Large intestine (tissue), 3 donors: ENCODE measurements around the gene PSENEN. TPM values are rescaled to one million over a fixed set of nuclear protein-coding genes. Genes with fewer than 3 reads are reported as not detected.

ENCODE experiments used
- DNase-seq, 2 donors: peaks; one replicate each; pipeline versions ENCODE4 v3.0.0 to v3.0.0-alpha.2; 2013
- H3K27ac ChIP-seq: one replicate; pipeline ENCODE4 v1.5.1; 2013; ENCODE audit warnings: low read length
- H3K27me3 ChIP-seq: 2 replicates; pipeline ENCODE4 v1.6.1; 2013; ENCODE audit warnings: low read length; ENCODE audit not compliant: control insufficient read depth, insufficient read depth
- H3K36me3 ChIP-seq: 2 replicates; pipeline ENCODE4 v1.6.1; 2013; ENCODE audit warnings: low read length; ENCODE audit not compliant: control insufficient read depth, insufficient read depth
- H3K4me1 ChIP-seq: one replicate; pipeline ENCODE4 v1.6.1; 2013; ENCODE audit warnings: low read length; ENCODE audit not compliant: control insufficient read depth, insufficient read depth
- H3K4me3 ChIP-seq: one replicate; pipeline ENCODE4 v1.5.1; 2013; ENCODE audit warnings: low read length
- H3K9me3 ChIP-seq: one replicate; pipeline ENCODE4 v1.6.1; 2013; ENCODE audit warnings: mild to moderate bottlenecking, low read depth, low read length, moderate library complexity; ENCODE audit not compliant: control insufficient read depth
- WGBS: methylation state at CpG from one replicate; pipeline ENCODE4 v1.1.5; 2013; ENCODE audit warnings: low lambda C conversion rate; ENCODE audit not compliant: insufficient coverage; 5-methylcytosine and 5-hydroxymethylcytosine counted together
- polyA plus RNA-seq: library from polyadenylated mRNA; unstranded; fragments of 120-200 nt; gene quantifications from one replicate; pipeline ENCODE4 v1.2.1, GENCODE V29; 2013

Gene PSENEN
- polyA plus RNA-seq, 1 donor: 63.3 TPM

GRCh38 chr19:35733180-35734125, 12.0 kb upstream of the PSENEN start:
- no peaks in the 10 kb centered on the region for H3K27me3 ChIP-seq
- no peak for DNase-seq
- H3K4me3 ChIP-seq: no peak overlapping the region
- H3K4me1 ChIP-seq: no peaks in the 10 kb centered on the region
- H3K9me3 ChIP-seq: no peaks in the 10 kb centered on the region
- H3K27ac ChIP-seq: no peak overlapping the region
- no CpG with 5 or more reads among the region's 35 CpGs for WGBS
- H3K36me3 ChIP-seq: peaks cover 94% of the 10 kb centered on the region

- no peak overlapping the region for H3K4me3 ChIP-seq
- H3K27me3 ChIP-seq: no peaks in the 10 kb centered on the region
- peaks cover 94% of the 10 kb centered on the region for H3K36me3 ChIP-seq
- no peak for DNase-seq
- WGBS: no CpG with 5 or more reads among the region's 8 CpGs
- no peak overlapping the region for H3K27ac ChIP-seq
- no peaks in the 10 kb centered on the region for H3K9me3 ChIP-seq
- no peaks in the 10 kb centered on the region for H3K4me1 ChIP-seq
These were observed 11.2 kb upstream of the PSENEN start for GRCh38 chr19:35734273-35734672.

GRCh38 chr19:35734889-35735288, 10.6 kb upstream of the PSENEN start:
- peaks cover 88% of the 10 kb centered on the region for H3K36me3 ChIP-seq
- peaks cover 2% of the 10 kb centered on the region for H3K4me1 ChIP-seq
- no CpG with 5 or more reads among the region's 5 CpGs for WGBS
- no peaks in the 10 kb centered on the region for H3K9me3 ChIP-seq
- no peak overlapping the region for H3K4me3 ChIP-seq
- DNase-seq: no peak
- H3K27ac ChIP-seq: no peak overlapping the region
- H3K27me3 ChIP-seq: no peaks in the 10 kb centered on the region

GRCh38 chr19:35736913-35737886, 8.3 kb upstream of the PSENEN start:
- Histone ChIP-seq H3K4me3 (no peak overlapping the region), H3K27ac (no peak overlapping the region), H3K36me3 (peaks cover 67% of the 10 kb centered on the region), H3K4me1 (peaks cover 10% of the 10 kb centered on the region), H3K9me3 (no peaks in the 10 kb centered on the region), H3K27me3 (no peaks in the 10 kb centered on the region)
- no CpG with 5 or more reads among the region's 22 CpGs for WGBS
- DNase-seq: no peak

- Histone ChIP-seq H3K36me3 (peaks cover 60% of the 10 kb centered on the region), H3K27me3 (no peaks in the 10 kb centered on the region), H3K4me1 (peaks cover 10% of the 10 kb centered on the region), H3K27ac (no peak overlapping the region), H3K9me3 (no peaks in the 10 kb centered on the region), H3K4me3 (no peak overlapping the region)
- 100% methylated on average over 5 of the region's 37 CpGs for WGBS
- DNase-seq: no peak
These were observed 7.2 kb upstream of the PSENEN start for GRCh38 chr19:35738021-35738886.

- H3K27me3 ChIP-seq: no peaks in the 10 kb centered on the region
- peaks cover 10% of the 10 kb centered on the region for H3K4me1 ChIP-seq
- WGBS: no CpG with 5 or more reads among the region's 2 CpGs
- no peak overlapping the region for H3K4me3 ChIP-seq
- no peaks in the 10 kb centered on the region for H3K9me3 ChIP-seq
- no peak overlapping the region for H3K27ac ChIP-seq
- peaks cover 54% of the 10 kb centered on the region for H3K36me3 ChIP-seq
- DNase-seq: no peak
These were observed 6.6 kb upstream of the PSENEN start for GRCh38 chr19:35738887-35739229.

- WGBS: no CpG with 5 or more reads among the region's 29 CpGs
- H3K27ac ChIP-seq: no peak overlapping the region
- DNase-seq: no peak
- H3K36me3 ChIP-seq: peaks cover 47% of the 10 kb centered on the region
- H3K27me3 ChIP-seq: no peaks in the 10 kb centered on the region
- H3K4me1 ChIP-seq: peaks cover 15% of the 10 kb centered on the region
- H3K4me3 ChIP-seq: peak overlapping the region; percentile 72
- H3K9me3 ChIP-seq: no peaks in the 10 kb centered on the region
These were observed 6.0 kb upstream of the PSENEN start for GRCh38 chr19:35739275-35740107.

GRCh38 chr19:35740108-35740422, 5.4 kb upstream of the PSENEN start:
- H3K4me3 ChIP-seq: peak overlapping the region; percentile 72
- H3K9me3 ChIP-seq: no peaks in the 10 kb centered on the region
- H3K27me3 ChIP-seq: no peaks in the 10 kb centered on the region
- peaks cover 17% of the 10 kb centered on the region for H3K4me1 ChIP-seq
- H3K27ac ChIP-seq: no peak overlapping the region
- peaks cover 42% of the 10 kb centered on the region for H3K36me3 ChIP-seq
- no peak for DNase-seq
- no CpG with 5 or more reads among the region's 16 CpGs for WGBS

GRCh38 chr19:35740423-35741202, 4.8 kb upstream of the PSENEN start:
- Histone ChIP-seq H3K4me3 (peak overlapping the region; percentile 72), H3K4me1 (peaks cover 17% of the 10 kb centered on the region), H3K27ac (peak overlapping the region; percentile 75), H3K27me3 (no peaks in the 10 kb centered on the region), H3K9me3 (no peaks in the 10 kb centered on the region), H3K36me3 (peaks cover 37% of the 10 kb centered on the region)
- no CpG with 5 or more reads among the region's 63 CpGs for WGBS
- DNase-seq: peak; percentile 97
